RWPE1 (cell line): ENCODE measurements around the gene MUSTN1.
A peak's percentile ranks its signal among the peaks of the same experiment; 100 is the strongest.

Experiments used
- CTCF ChIA-PET: fragments of 350-600 bp; sonication (Branson Sonifier 250); formaldehyde crosslinking; extraction: SDS; loops from one replicate; lab custom pipeline; 2021; lab: Yijun Ruan, JAX
- POLR2A ChIA-PET: fragments of 400-600 bp; formaldehyde crosslinking; extraction: SDS; loops from one replicate; lab custom pipeline; 2020; ENCODE audit warnings: antibody characterized with exemption; ENCODE audit not compliant: low non-redundant PET; lab: Yijun Ruan, JAX
- DNase-seq: peaks from one replicate; pipeline ENCODE4 v3.0.0; 2012; ENCODE audit warnings: low spot score
- H3K27ac ChIP-seq: fragments of 450-650 bp; 2 replicates; pipeline ENCODE4 v1.5.1; 2017
- TF ChIP-seq, protein P1 (sequence below): fragments of 450-650 bp; conservative IDR thresholded peaks from 2 replicates; pipeline ENCODE4 v1.5.1; 2017; ENCODE audit warnings: low read depth, mild to moderate bottlenecking

The MUSTN1 gene

DNA sequence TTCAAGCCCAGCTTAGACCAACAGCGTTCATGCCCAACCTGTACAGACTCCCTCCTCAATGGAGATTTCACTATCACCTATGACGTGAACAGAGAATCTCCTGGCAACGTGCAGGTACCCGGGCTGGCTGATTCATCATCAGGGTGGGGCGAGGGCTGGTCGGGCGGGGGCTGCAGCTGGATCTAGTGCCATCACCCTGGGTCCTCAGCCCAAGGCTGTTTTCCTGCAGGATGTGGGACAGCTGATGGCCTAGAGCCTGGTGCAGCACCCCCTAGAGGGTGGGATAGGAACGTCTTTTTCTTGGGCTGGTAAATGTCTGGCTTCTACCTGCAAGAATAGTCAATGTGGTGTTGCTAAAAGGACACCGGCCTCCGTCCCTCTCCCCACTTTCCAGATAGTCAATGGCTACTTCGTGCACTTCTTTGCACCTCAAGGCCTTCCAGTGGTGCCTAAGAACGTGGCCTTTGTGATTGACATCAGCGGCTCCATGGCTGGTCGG lies 35.8 kb downstream of the MUSTN1 start:
- TF ChIP-seq, protein P1, sequence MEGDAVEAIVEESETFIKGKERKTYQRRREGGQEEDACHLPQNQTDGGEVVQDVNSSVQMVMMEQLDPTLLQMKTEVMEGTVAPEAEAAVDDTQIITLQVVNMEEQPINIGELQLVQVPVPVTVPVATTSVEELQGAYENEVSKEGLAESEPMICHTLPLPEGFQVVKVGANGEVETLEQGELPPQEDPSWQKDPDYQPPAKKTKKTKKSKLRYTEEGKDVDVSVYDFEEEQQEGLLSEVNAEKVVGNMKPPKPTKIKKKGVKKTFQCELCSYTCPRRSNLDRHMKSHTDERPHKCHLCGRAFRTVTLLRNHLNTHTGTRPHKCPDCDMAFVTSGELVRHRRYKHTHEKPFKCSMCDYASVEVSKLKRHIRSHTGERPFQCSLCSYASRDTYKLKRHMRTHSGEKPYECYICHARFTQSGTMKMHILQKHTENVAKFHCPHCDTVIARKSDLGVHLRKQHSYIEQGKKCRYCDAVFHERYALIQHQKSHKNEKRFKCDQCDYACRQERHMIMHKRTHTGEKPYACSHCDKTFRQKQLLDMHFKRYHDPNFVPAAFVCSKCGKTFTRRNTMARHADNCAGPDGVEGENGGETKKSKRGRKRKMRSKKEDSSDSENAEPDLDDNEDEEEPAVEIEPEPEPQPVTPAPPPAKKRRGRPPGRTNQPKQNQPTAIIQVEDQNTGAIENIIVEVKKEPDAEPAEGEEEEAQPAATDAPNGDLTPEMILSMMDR, result peak; percentile 23; the same call in 1 of the 2 replicates
- no peak overlapping the region for H3K27ac ChIP-seq
- CTCF ChIA-PET, result interaction anchor here (0.7 kb wide), 2 partner anchors 23 to 29 kb away, joined by 3 to 6 read pairs; no protein-coding TSS in a partner anchor
- DNase-seq, result peak; percentile 72
- POLR2A ChIA-PET, result no interaction called here

DNA sequence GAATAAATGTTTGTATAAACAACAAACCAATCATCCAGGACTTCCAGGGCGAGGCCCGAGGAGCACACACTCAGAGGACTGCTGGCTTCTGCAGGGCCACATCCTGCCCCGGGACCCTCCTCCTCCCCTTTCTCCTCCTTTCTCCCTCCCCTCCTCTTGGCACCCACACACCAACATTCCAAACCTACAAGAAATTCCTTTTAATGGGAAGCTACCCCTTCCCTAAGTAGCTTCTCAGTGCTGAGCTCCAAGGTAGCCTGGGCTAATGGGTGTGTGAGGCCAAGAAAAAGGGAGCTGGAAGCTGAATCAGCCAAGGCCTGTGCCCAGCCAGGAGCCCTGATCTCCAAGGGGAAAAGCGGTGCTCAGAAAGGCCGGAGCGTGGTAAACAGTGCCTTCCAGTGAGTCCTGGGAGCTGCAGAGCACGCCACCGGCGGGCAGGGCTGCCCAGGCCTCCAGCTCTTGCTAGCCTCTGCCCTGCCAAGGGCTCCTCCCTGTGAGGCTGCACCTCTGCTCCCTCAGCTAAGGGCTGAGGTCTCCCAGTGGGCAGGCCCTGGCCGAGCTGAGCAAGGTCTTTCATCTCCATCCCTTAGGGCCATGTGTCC lies 36.3 kb downstream of the MUSTN1 start:
- ChIA-PET CTCF (interaction anchor here (0.7 kb wide), 2 partner anchors 23 to 30 kb away, joined by 3 to 6 read pairs; no protein-coding TSS in a partner anchor), POLR2A (no interaction called here)
- DNase-seq, result no peak
- peak overlapping the region; percentile 7; the same call in 1 of the 2 replicates for H3K27ac ChIP-seq
- TF ChIP-seq, protein P1, result no peak

DNA sequence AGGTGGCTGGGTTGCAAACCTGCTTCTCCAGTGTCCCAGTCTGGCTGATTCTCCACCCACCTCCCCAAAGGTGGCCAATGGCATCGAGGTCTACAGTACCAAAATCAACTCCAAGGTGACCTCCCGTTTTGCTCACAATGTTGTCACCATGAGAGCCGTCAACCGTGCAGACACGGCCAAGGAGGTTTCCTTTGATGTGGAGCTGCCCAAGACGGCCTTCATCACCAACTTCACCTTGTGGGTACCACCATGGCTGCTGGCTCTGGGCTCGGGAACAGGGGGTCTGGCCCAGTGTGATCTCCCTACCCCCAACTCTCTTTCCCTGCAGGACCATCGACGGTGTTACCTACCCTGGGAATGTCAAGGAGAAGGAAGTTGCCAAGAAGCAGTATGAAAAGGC lies 38.4 kb downstream of the MUSTN1 start:
- no peak for DNase-seq
- TF ChIP-seq, protein P1, result no peak
- ChIA-PET POLR2A (no interaction called here), CTCF (interaction anchor here (0.7 kb wide), 1 partner anchor 214 kb away, joined by 3 read pairs; no protein-coding TSS in a partner anchor)
- H3K27ac ChIP-seq, result no peak overlapping the region

DNA sequence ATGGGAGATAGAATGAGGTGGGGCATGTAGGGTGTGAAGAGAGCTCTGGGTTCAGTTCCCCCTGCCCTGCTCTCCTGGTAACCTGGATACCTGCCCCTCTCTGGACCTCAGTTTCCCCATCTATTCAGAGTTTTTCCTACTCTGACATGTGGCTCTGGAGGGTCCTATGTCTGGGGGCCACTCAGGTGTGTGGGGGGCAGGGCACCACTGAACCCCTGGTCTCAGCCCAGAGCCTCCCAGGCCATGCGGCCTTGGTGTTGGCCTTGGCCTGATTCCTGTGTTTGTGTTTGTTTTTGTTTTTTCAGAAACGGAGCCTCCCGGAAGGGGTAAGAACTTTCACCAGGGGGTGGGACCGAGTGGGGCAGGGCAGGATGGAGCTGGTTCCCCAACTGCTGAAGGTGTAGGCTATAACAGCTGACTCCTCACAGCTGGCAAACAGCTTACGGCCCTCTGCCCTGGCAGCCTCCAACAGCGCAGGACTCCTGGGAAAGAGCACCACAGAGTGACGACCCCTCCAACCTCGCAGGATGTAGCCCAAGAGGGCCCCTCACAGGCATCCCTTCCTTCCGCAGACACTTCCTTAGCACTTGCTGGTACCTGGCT lies 39.4 kb downstream of the MUSTN1 start:
- TF ChIP-seq, protein P1, result no peak

DNA sequence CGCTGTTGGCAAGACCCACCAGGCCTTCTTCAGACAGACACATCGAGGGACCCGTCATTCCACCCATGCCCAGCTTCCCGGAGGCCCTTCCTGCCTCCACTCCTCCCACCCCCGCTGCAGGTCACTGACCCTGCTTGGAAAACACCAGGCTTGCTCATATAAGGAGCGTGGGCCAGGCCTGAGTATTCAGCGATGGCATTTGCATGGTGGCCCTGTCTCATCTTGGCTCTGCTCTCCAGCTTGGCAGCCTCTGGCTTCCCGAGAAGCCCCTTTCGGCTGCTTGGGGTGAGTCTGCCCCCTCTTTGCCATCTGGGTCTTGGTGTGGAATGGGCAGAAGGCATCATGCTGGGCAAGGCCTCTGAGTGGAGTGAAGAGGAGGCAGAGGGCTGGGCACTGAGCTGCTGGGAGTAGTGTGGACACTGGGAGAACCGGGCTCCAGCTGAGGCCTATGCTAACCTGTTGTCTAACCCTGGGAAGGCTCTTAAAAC lies 40.2 kb downstream of the MUSTN1 start, which contains the start of gene ITIH3:
ITIH3 (plus strand) TSS at position 185 of the 488 bp plus-strand sequence; CDS start at position 193, 8 bp downstream.
- ChIA-PET CTCF (no interaction called here), POLR2A (no interaction called here)
- no peak within 1 kb of the TSS for H3K27ac ChIP-seq
- no peak for DNase-seq
- TF ChIP-seq, protein P1, result no peak

More for the DNA sequence above, 39.4 kb downstream of the MUSTN1 start:
- H3K27ac ChIP-seq, result no peak overlapping the region
- DNase-seq, result no peak
- POLR2A ChIA-PET, result interaction anchor here (0.6 kb wide), 1 partner anchor 251 kb away, joined by 4 read pairs; the partner anchor contains the start of gene SFMBT1
- CTCF ChIA-PET, result interaction anchor here (0.7 kb wide), 1 partner anchor 215 kb away, joined by 3 read pairs; no protein-coding TSS in a partner anchor
